H54 (cell line): ENCODE data around the gene R3HDM2.

Experiments used
- DNase-seq: peaks from one replicate; pipeline ENCODE4 v3.0.0; 2011; ENCODE audit warnings: low spot score, mixed read lengths; ENCODE audit not compliant: insufficient read length
- FAIRE-seq: peaks from 3 replicates; lab custom pipeline; 2011; peaks lifted over from hg19 to GRCh38; lab: Jason Lieb, UNC
- POLR2A ChIP-seq: IDR thresholded peaks from 2 replicates; pipeline ENCODE4 v1.6.1; 2011; ENCODE audit warnings: low read depth, mild to moderate bottlenecking, low read length

R3HDM2 gene

GRCh38 chr12:57237932-57238853, 192.7 kb downstream of the R3HDM2 start:
- FAIRE-seq (no peak), DNase-seq (no peak)
- no peak for TF ChIP-seq POLR2A

GRCh38 chr12:57237596-57237931, 193.3 kb downstream of the R3HDM2 start:
- no peak for FAIRE-seq
- no peak for TF ChIP-seq POLR2A
- DNase-seq, result no peak

DNA sequence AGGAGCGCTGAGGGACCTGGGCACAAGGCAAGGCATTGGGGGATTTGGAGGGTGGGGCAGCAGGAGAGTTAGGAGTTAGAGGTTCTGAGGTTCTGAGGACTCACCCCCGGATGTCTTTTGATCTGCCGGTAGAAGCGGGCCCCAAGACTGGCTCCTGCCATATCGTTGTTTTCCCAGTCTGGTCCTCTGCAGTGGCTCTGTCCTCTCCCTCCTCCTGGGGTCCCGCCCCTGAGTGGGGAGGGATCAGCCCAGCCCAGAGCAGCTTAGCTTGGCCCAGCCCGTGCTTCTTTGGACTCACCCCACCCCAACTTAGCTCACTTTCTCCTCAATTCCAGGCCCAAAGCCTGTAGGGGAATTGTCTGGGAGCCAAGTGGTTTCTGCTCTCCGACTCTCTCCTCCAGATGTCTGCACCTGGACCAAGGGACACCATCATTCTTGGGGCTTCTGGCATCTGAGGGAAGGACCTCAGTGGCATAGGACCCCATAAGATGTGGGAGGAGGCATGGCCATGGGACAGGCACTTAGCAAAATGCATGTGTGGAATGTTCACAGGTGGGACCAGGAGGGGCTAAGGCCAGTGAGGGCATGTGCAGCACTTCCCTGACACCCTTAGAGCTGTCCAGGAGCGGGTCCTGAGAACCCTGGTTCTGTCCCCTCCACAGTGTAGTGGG, 193.8 kb downstream of the R3HDM2 start:
- DNase-seq, result no peak
- FAIRE-seq, result no peak
- TF ChIP-seq POLR2A, result no peak

DNA sequence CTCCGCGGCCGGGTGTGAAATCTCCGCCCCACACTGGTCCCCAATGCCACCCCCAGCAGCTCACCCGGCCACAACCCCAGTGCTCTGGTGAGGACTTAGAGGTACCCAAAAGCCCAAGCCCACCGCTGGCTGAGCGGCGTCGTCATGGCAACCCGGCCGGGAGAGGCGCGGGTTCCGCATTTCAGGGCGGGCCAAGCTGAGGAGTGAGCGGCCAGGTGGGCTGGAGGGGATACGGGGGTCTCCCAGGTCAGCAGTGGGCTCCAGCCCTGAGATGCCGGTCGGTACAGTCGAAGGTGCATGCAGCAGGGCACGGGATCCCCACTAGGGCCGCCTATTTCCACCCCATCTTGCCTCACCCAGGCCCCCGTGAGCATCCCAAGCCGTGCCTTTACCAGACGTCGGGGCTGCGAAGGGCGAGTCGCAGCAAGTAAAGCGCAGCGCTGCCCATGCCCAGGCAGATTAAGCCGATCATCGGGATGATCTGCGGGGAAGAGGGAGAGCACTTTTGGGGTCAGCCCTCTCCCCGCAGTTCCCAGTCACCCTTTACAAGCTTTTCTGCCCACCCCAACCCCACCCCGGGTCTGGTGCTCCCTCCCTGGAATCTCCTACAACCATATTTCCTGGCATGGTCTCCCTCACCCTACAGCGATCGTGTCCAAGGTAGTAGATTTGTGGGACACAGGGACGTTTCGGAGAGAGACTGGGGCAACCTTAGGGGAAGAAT, 194.5 kb downstream of the R3HDM2 start:
- FAIRE-seq (no peak), DNase-seq (no peak)
- no peak for TF ChIP-seq POLR2A

DNA sequence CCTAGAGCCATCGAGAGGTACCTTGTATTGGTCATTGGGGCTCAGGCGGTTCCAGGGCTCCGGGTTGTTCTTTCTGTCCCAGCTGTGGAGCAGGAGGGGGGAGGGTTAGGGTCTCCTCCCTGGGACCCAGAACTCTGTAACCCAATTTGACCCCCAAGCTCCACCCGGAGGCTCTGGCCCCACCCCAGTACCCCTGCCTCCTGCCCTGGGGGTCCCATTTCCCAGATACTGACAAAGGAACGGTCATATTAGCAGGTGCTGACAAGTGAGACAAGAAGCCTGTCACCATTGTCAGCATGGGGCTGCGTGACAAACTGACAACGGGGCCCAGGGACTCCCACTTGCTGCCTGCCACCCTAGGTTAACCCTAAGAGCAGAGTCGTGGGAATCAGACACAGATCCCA, 195.1 kb downstream of the R3HDM2 start:
- FAIRE-seq (no peak), DNase-seq (no peak)
- TF ChIP-seq POLR2A, result no peak

- DNase-seq (no peak), FAIRE-seq (no peak)
- no peak for TF ChIP-seq POLR2A
These were observed 195.7 kb downstream of the R3HDM2 start for GRCh38 chr12:57235017-57235727.

DNA sequence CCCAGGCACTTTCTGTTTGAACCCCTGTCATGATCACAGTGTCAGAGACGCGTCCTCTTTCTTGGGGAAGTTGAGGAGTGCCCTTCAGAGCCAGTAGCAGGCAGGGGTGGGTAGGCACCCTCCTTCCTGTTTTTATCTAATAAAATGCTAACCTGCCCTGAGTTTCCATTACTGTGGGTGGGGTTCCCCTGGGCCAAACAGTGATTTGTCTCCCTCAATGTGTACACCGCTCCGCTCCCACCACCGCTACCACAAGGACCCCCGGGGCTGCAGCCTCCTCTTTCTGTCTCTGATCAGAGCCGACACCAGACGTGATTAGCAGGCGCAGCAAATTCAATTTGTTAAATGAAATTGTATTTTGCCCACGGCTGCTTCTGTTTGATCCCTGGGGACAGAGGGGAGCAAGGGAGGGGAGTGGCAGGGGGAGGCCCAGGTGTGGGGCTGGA, 196.2 kb downstream of the R3HDM2 start:
- no peak for FAIRE-seq
- no peak for TF ChIP-seq POLR2A

DNA sequence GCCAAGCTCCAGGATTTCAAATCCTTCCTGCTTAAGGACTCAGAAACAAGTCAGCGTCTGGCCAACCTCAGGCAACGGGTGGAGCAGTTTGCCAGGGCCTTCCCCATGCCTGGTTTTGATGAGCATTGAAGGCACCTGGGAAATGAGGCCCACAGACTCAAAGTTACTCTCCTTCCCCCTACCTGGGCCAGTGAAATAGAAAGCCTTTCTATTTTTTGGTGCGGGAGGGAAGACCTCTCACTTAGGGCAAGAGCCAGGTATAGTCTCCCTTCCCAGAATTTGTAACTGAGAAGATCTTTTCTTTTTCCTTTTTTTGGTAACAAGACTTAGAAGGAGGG, 196.6 kb downstream of the R3HDM2 start:
- no peak for DNase-seq
- FAIRE-seq, result no peak
- no peak for TF ChIP-seq POLR2A

More for the DNA sequence above, 196.2 kb downstream of the R3HDM2 start:
- no peak for DNase-seq

DNA sequence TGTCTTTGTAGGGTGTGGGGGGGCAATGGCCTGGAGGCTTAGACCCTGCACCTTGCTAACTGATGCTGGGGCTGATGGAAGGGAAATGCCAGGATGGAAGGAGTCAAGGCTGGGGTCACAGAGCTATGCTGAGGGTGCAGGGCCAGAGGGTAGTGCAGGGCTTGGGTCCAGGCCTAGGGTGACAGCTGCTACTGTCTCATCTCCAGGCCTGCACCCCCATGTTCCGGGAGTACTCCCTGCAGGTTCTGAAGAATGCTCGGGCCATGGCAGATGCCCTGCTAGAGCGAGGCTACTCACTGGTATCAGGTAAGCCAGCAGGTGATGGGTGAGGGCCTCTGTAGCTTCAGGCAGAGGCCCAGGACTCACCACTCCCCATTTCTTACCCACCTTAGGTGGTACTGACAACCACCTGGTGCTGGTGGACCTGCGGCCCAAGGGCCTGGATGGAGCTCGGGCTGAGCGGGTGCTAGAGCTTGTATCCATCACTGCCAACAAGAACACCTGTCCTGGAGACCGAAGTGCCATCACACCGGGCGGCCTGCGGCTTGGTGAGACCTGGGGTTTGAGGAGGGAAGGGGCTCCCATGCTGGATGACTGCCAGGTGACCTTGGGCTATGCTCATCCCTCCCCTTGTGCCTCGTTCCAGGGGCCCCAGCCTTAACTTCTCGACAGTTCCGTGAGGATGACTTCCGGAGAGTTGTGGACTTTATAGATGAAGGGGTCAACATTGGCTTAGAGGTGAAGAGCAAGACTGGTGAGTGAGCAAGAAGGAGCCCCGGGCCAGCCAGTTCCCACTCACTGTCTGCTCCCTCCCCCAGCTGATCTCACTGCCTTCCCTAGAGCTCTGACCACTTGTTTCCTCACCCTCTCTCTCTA, 197.2 kb downstream of the R3HDM2 start:
- no peak for TF ChIP-seq POLR2A
- FAIRE-seq, result no peak
- DNase-seq, result no peak

DNA sequence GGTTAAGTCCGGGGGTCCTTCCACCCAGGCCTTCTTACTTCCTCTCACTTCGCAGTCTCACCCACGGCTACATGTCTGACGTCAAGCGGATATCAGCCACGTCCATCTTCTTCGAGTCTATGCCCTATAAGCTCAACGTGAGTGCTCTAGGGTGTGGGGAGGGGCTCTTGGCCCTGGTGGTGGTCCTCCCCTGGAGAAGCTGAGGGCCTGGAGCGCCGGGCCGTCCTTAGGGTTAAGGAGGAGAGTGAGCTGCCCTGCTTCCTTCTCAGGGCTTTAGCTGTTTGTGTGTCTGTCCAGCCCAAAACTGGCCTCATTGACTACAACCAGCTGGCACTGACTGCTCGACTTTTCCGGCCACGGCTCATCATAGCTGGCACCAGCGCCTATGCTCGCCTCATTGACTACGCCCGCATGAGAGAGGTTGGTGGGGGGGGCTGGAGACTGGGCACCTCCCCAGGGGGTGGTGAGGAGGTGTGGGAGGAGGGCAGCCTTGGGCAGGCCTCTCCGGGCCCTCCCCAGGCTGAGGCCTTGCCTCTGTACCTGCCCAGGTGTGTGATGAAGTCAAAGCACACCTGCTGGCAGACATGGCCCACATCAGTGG, 198.6 kb downstream of the R3HDM2 start:
- DNase-seq (no peak), FAIRE-seq (no peak)
- no peak for TF ChIP-seq POLR2A

GRCh38 chr12:57231276-57232021, 199.4 kb downstream of the R3HDM2 start:
- TF ChIP-seq POLR2A, result no peak
- FAIRE-seq (no peak), DNase-seq (no peak)
